AG04450 (cell line): ENCODE results near the gene NRG3. TPM values are rescaled to one million over a fixed set of nuclear protein-coding genes. Genes with fewer than 3 reads are reported as not detected.

Source experiments
- CTCF ChIA-PET: fragments of 300-600, 350-600 bp; formaldehyde crosslinking; extraction: SDS; loops from one replicate; lab custom pipeline; 2022; ENCODE audit warnings: antibody characterized with exemption, inconsistent platforms; lab: Charles Lee
- POLR2A ChIA-PET: fragments of 350-600 bp; formaldehyde crosslinking; extraction: SDS; loops from one replicate; lab custom pipeline; 2021; ENCODE audit warnings: antibody characterized with exemption, inconsistent platforms; lab: Yijun Ruan, JAX
- DNase-seq: peaks from one replicate; pipeline ENCODE4 v3.0.0-alpha.2; 2011; ENCODE audit warnings: low read depth, low spot score
- H3K27ac ChIP-seq: one replicate; pipeline ENCODE4 v1.5.1; 2012; ENCODE audit warnings: low read depth, low read length, control low read depth
- H3K27me3 ChIP-seq: one replicate; pipeline ENCODE4 v1.6.0; 2012; ENCODE audit warnings: low read length; ENCODE audit not compliant: control insufficient read depth, insufficient read depth
- H3K4me3 ChIP-seq: 2 replicates; pipeline ENCODE4 v1.5.1; 2011; ENCODE audit warnings: mild to moderate bottlenecking, low read depth, low read length, control low read depth
- H3K9me3 ChIP-seq: 2 replicates; pipeline ENCODE4 v1.5.1; 2012; ENCODE audit warnings: low read length; ENCODE audit not compliant: control insufficient read depth, insufficient read depth
- polyA plus RNA-seq: library from polyadenylated mRNA; depleted of rRNA; stranded (reverse); fragments of >200 nt; gene quantifications from 2 replicates; pipeline ENCODE4 v1.2.3, GENCODE V29; 2011
- TF ChIP-seq, protein P1 (sequence below): IDR thresholded peaks from 2 replicates; pipeline ENCODE4 v1.5.1; 2011; ENCODE audit warnings: low read depth, low read length, control low read depth, inconsistent platforms

The NRG3 gene
- polyA plus RNA-seq, 1 experiment: not detected

DNA sequence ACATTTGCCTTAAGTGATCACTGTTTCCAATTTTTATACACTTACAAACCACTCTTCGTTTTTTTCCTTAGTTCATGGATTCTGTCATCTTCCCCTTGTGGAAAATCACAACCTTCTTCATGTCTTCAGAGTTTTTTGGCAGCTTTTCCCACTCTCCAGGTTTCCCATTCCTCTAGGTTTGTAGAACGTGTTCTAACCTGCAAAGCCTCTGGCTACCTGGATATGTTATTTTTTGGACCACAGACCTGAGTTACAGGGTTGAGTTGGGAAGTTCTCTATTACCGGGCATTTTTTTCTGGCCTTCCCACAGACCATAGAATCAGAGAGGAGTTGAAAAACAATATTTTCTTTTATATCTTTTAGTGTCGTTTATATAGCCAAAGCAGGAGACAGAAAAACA, 30.2 kb downstream of the NRG3 start:
- no peak for DNase-seq
- Histone ChIP-seq H3K27ac (no peak overlapping the region), H3K27me3 (no peaks in the 10 kb centered on the region), H3K9me3 (peaks cover 5% of the 10 kb centered on the region; the same call in 1 of the 2 replicates), H3K4me3 (no peak overlapping the region)
- POLR2A ChIA-PET: no interaction called here
- TF ChIP-seq, protein P1, sequence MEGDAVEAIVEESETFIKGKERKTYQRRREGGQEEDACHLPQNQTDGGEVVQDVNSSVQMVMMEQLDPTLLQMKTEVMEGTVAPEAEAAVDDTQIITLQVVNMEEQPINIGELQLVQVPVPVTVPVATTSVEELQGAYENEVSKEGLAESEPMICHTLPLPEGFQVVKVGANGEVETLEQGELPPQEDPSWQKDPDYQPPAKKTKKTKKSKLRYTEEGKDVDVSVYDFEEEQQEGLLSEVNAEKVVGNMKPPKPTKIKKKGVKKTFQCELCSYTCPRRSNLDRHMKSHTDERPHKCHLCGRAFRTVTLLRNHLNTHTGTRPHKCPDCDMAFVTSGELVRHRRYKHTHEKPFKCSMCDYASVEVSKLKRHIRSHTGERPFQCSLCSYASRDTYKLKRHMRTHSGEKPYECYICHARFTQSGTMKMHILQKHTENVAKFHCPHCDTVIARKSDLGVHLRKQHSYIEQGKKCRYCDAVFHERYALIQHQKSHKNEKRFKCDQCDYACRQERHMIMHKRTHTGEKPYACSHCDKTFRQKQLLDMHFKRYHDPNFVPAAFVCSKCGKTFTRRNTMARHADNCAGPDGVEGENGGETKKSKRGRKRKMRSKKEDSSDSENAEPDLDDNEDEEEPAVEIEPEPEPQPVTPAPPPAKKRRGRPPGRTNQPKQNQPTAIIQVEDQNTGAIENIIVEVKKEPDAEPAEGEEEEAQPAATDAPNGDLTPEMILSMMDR: no peak
- CTCF ChIA-PET: no interaction called here

DNA sequence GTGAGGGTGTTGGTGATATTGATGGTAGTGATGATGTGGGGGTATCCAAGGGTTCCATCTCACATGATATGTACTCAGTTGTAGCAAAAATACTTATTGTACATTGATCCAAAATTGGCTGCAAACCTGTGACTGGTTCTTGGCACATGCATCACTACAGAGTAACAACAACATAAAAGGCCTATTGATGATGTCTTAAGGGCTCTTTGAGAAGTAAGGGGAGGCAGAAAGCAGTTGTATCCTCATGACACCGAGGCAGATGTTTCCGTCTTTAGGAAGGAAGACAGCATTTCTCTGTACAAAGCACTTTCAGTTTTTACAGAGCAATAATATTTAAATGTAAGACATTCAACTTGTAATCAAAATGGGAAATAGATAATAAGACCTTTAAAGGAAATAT, 34.5 kb downstream of the NRG3 start:
- Histone ChIP-seq H3K9me3 (peaks cover 10% of the 10 kb centered on the region; the same call in 1 of the 2 replicates), H3K27me3 (no peaks in the 10 kb centered on the region), H3K27ac (no peak overlapping the region), H3K4me3 (no peak overlapping the region)
- TF ChIP-seq, protein P1: no peak
- no peak for DNase-seq
- ChIA-PET CTCF (no interaction called here), POLR2A (no interaction called here)

DNA sequence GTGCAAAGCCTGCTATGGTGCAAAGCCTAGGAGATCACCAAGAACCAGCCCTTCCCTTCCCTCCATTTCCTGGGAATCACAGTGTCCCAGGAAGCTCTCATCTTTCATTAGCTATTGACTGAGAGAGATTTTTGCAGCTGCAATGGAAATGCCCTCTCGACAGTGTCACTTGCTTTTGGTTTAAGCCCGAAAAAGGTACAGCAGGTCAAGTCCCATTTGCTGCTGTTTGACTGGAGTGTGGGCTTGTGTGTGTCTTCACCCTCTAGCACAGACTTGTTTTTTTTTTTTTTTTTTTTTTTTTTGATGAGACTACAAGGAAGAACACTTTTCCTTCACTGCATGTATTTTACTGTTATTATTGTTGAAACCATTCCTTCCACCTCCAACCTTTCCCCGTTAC, 36.3 kb downstream of the NRG3 start:
- peaks cover 8% of the 10 kb centered on the region; the same call in 1 of the 2 replicates for H3K9me3 ChIP-seq
- TF ChIP-seq, protein P1: no peak
- H3K27me3 ChIP-seq: no peaks in the 10 kb centered on the region
- ChIA-PET POLR2A (no interaction called here), CTCF (no interaction called here)
- H3K27ac ChIP-seq: no peak overlapping the region
- no peak for DNase-seq
- H3K4me3 ChIP-seq: no peak overlapping the region

DNA sequence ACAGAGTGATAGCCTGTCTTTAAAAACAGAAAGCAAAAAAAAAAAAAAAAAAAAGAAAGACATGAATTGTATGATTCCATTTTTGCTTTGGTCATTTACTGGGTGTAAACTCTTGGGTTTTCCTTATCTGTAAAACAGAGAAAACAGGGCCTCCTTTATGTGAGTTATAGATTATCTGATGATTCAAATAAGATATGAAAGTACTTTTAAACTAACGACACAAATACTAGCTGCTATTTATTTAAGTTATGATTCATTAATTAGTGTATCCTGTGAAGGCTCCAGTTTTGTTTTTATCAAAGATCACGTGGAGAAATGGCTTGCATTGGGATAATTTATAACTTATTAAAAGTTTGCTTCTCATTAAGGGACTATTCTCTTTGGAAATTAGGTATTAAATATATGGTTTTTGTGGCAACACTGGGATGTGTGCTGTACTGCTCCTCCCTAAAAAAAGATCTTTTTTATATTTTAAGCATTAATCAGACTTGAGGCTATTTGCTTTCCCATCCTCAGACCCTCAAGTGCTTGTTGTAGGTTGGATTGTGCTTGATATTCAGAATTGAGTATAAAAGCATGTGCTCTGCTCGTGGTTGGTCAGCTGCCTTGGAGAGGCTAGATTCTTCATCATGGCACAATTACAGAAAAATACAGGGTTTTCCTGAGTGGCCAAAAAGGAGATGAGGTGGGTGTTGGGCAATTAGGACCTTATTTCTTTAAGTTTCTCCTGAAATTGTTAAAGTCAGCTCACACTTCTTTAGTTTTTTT, 39.9 kb downstream of the NRG3 start:
- TF ChIP-seq, protein P1: no peak
- Histone ChIP-seq H3K27me3 (no peaks in the 10 kb centered on the region), H3K9me3 (peaks cover 4% of the 10 kb centered on the region; the same call in 1 of the 2 replicates), H3K27ac (no peak overlapping the region), H3K4me3 (no peak overlapping the region)
- POLR2A ChIA-PET: no interaction called here
- CTCF ChIA-PET: no interaction called here
- DNase-seq: no peak

DNA sequence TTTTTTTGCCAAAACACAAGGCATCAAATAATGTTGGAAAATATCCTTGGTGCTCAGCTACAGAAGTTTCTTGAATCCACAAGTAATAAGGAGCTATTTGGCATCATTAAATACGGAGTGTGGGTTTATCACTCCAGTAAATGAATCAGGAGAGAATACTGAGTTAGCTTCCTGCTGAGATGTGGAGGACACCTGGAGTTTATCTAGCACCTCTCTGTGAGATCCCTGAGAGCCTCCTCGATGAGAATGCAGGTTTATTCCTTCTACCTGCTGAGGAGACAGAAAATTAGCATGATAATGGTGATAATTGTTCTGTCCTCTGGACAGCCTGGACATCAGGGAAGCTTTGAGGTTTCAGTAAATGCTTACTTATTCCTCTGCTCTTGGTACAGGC, 40.5 kb downstream of the NRG3 start:
- TF ChIP-seq, protein P1: no peak
- ChIA-PET POLR2A (no interaction called here), CTCF (no interaction called here)
- no peak for DNase-seq
- peaks cover 4% of the 10 kb centered on the region; the same call in 1 of the 2 replicates for H3K9me3 ChIP-seq
- no peak overlapping the region for H3K27ac ChIP-seq
- no peak overlapping the region for H3K4me3 ChIP-seq
- no peaks in the 10 kb centered on the region for H3K27me3 ChIP-seq
